Hematopoietic multipotent progenitor cell treated with erythropoietin and hydrocortisone succinate and interleukin-3 and kit ligand, for 15 days (in vitro differentiated cells): Measurements from ENCODE around the gene RNF14.

Experiments used
- DNase-seq: peaks from one replicate; pipeline ENCODE4 v3.0.0-alpha.2; 2015; ENCODE audit warnings: low spot score

The RNF14 gene

GRCh38 chr5:141948812-141949211 lies 20.1 kb upstream of the RNF14 start:
- no peak for DNase-seq

- DNase-seq = no peak
Observed at GRCh38 chr5:141949511-141949910, 19.4 kb upstream of the RNF14 start.

- no peak for DNase-seq
Observed at GRCh38 chr5:141950207-141951005, 18.5 kb upstream of the RNF14 start.

- no peak for DNase-seq
Observed at GRCh38 chr5:141951332-141951781, 17.5 kb upstream of the RNF14 start.

GRCh38 chr5:141952020-141952419 lies 16.9 kb upstream of the RNF14 start:
- DNase-seq = no peak

- no peak for DNase-seq
Observed at GRCh38 chr5:141954194-141954593, 14.7 kb upstream of the RNF14 start.

GRCh38 chr5:141957367-141957996 lies 11.4 kb upstream of the RNF14 start:
- DNase-seq = no peak

GRCh38 chr5:141958113-141958512 lies 10.8 kb upstream of the RNF14 start, which contains the start of gene PCDH12:
Gene PCDH12, minus strand, starts transcription at chr5:141958202. Its CDS starts 351 bp downstream, at chr5:141957851.
- no peak for DNase-seq

- DNase-seq = no peak
Observed at GRCh38 chr5:141958546-141959172, 10.2 kb upstream of the RNF14 start.

GRCh38 chr5:141960018-141960417 lies 8.9 kb upstream of the RNF14 start:
- DNase-seq = peak; percentile 30

- peak; percentile 91 for DNase-seq
Observed at GRCh38 chr5:141960449-141961323, 8.2 kb upstream of the RNF14 start.

GRCh38 chr5:141961466-141961865 lies 7.4 kb upstream of the RNF14 start:
- DNase-seq = no peak

GRCh38 chr5:141963701-141964100 lies 5.2 kb upstream of the RNF14 start:
- no peak for DNase-seq

GRCh38 chr5:141965071-141965470 lies 3.8 kb upstream of the RNF14 start:
- DNase-seq = no peak

GRCh38 chr5:141966275-141966962 lies 2.5 kb upstream of the RNF14 start:
- no peak for DNase-seq

GRCh38 chr5:141966963-141967333 lies 2.0 kb upstream of the RNF14 start:
- DNase-seq = no peak

- peak; percentile 92 for DNase-seq
Observed at GRCh38 chr5:141969783-141970771, 1.2 kb downstream of the RNF14 start.

- peak; percentile 23 for DNase-seq
Observed at GRCh38 chr5:141973871-141974595, 5.1 kb downstream of the RNF14 start.

GRCh38 chr5:141976176-141976575 lies 7.3 kb downstream of the RNF14 start:
- no peak for DNase-seq
